Measurements from ENCODE around the gene FRMD5. TPM values are rescaled to one million over a fixed set of nuclear protein-coding genes. Genes with fewer than 3 reads are reported as not detected.

FRMD5 gene
- total RNA-seq, 4 donors from 2014 or later: 0.13 to 0.37 (median 0.24) TPM; not detected in 1

DNA sequence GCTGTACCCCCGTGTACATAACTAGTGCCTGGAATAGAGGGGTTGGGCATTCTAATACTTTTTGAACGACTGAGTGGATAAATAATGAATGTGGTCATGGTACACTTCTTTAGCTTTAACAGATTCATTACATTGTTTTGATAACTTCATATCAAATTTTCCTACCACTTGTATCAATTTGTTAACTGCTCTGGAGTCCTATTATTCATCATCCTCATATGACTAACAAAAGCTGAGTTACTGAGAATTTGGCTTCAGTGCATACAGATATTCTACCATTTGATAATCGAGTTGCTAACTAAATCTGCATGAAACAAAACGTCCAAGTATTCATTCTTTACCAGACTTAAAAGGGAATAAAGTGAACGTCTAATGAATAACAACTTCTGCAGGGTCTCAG, 31.7 kb downstream of the FRMD5 start:
- no peak for ATAC-seq (ENCODE audit: low FRiP score)
- DNase-seq (ENCODE audit: low spot score): no peak
- TF ChIP-seq, protein P1, sequence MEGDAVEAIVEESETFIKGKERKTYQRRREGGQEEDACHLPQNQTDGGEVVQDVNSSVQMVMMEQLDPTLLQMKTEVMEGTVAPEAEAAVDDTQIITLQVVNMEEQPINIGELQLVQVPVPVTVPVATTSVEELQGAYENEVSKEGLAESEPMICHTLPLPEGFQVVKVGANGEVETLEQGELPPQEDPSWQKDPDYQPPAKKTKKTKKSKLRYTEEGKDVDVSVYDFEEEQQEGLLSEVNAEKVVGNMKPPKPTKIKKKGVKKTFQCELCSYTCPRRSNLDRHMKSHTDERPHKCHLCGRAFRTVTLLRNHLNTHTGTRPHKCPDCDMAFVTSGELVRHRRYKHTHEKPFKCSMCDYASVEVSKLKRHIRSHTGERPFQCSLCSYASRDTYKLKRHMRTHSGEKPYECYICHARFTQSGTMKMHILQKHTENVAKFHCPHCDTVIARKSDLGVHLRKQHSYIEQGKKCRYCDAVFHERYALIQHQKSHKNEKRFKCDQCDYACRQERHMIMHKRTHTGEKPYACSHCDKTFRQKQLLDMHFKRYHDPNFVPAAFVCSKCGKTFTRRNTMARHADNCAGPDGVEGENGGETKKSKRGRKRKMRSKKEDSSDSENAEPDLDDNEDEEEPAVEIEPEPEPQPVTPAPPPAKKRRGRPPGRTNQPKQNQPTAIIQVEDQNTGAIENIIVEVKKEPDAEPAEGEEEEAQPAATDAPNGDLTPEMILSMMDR (IDR thresholded peaks at IDR 0.05): no peak

DNA sequence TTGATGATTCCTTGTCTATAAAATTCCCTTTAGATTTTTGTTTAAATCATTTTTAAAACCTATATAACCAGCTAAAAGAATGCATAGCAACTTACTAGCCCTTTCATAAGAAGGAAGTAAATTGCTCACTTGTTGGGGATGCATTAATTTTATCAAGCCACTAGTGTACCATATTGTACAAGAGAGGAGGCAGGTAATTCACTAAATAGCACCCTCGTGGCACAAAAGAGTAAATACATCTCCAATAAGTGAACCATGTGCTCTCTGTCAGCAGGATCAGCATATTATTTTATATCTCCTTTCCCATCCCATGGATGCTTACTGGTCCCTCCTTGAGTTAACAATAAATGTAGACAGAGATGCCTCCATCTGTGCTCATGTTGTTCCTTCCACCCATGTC, 34.3 kb downstream of the FRMD5 start:
- DNase-seq (ENCODE audit: low spot score): no peak
- TF ChIP-seq, protein P1 (IDR thresholded peaks at IDR 0.05): no peak
- ATAC-seq (ENCODE audit: low FRiP score): no peak

DNA sequence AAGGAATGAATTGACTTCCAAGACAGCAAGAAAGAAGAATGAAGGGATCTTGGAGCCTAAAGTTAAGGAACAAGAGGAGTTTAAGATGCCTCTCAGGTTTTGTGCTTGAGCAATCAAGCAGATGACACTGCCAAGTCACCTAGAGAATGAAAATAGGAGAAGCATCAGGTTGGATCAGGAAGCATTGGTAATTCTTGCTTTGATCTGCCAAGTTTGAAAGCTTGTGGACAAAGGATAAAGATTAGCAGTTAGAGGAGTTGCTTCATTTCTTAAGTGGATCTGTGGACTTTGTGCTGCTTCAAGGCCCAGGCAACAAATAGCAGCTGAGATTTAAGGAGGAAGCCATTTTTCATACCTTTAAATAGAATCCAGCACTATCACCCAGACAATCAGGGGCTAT, 35.6 kb downstream of the FRMD5 start:
- no peak for ATAC-seq (ENCODE audit: low FRiP score)
- DNase-seq (ENCODE audit: low spot score): no peak
- TF ChIP-seq, protein P1 (IDR thresholded peaks at IDR 0.05): no peak

DNA sequence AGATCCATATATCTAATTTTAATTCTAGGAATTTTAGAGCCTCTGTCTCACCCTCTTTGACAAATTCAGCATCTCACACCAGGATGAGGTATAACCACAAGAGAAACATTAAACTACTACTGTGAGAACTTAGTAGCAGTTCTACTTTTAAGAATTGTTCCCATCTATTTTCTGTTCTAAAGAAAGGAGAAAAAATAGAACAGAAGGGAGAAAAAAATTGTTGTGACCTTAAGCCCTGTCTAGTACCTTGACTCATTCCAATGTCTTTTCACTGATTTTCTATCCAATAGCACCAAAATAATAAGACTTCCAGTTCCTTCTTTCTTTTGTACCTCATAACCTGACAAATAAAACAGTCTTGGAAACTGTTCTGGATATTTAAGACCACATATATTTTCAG, 37.0 kb downstream of the FRMD5 start:
- no peak for DNase-seq (ENCODE audit: low spot score)
- ATAC-seq (ENCODE audit: low FRiP score): no peak
- TF ChIP-seq, protein P1 (IDR thresholded peaks at IDR 0.05): no peak

DNA sequence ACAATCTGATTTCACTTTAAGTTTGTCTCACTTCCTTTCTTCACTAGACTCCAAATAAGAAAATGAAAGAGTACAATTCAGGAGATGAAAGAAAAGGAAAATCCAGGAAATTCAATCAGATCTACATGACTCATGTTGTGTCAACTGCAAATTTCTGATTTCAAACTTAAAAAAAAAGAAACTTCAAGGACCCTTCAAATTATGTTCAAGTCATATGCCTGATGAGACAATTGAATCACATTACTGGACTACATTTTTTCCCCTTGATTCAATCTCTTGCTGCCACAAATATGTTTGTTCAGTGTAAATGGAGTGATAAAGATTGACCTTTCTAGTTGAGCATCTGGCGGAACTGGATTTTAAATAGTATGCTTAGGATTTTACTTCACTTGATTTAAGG, 37.4 kb downstream of the FRMD5 start:
- TF ChIP-seq, protein P1 (IDR thresholded peaks at IDR 0.05): no peak
- ATAC-seq (ENCODE audit: low FRiP score): no peak
- no peak for DNase-seq (ENCODE audit: low spot score)

DNA sequence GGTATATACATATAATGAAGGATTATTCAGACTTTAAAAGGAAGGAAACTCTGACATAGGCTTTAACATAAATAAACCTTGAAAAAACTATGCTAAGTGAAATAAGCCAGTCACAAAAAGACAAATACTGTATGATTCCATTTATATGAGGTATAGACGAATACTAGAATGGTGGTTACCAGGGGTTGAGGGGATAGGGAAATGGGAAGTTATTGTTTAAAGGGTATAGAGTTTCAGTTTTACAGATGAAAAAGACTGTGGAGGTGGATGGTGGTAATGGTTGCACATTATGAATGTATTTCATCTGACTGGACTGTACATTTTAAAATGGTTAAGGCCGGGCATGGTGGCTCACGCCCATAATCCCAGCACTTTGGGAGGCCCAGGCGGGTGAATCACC, 41.7 kb downstream of the FRMD5 start:
- TF ChIP-seq, protein P1 (IDR thresholded peaks at IDR 0.05): no peak
- DNase-seq (ENCODE audit: low spot score) (no peak), ATAC-seq (ENCODE audit: low FRiP score) (no peak)

DNA sequence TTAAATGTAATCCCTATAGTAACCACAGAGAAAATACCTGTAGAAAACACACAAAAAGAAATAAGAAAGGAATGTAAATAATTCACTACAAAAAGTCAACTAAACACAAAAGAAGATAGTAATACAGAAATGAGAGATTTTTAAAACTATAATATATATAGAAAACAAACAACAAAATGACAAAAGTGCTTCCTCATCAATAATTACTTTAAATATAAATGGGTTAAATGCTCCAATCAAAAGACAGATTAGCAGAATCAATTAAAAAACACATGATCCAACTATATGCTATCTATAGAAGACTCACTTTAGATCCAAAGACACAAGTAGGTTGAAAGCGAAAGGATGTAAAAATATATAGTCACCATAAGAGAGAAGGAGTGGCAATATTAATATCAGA, 45.8 kb downstream of the FRMD5 start:
- TF ChIP-seq, protein P1 (IDR thresholded peaks at IDR 0.05): no peak
- DNase-seq (ENCODE audit: low spot score) (no peak), ATAC-seq (ENCODE audit: low FRiP score) (no peak)

All from omental fat pad (tissue), 4 donors.